Right lobe of liver (tissue), 4 donors: ENCODE data around the gene NCLN.

Experiments used
- POLR2A ChIP-seq: fragments of 450-650 bp; IDR thresholded peaks from one replicate; pipeline ENCODE4 v1.6.1; 2017; ENCODE audit warnings: antibody characterized with exemption, mild to moderate bottlenecking
- TF ChIP-seq, protein P1 (sequence below), 4 donors: fragments of 200-600 bp in 3 of 4; fragments of 450-650 bp in 1 of 4; IDR thresholded peaks; one replicate each; pipeline versions ENCODE4 v1.5.1 to v1.8.0; 2016 to 2022; ENCODE audit warnings: antibody characterized with exemption in 4 of 4, mild to moderate bottlenecking in 2 of 4
- donor health status: DM: no; HTN: no; CAD: no.
- donor health status: DM: no; HTN: no; CAD: no.
- donor health status: DM: no; HTN: yes; CAD: no.

DNA sequence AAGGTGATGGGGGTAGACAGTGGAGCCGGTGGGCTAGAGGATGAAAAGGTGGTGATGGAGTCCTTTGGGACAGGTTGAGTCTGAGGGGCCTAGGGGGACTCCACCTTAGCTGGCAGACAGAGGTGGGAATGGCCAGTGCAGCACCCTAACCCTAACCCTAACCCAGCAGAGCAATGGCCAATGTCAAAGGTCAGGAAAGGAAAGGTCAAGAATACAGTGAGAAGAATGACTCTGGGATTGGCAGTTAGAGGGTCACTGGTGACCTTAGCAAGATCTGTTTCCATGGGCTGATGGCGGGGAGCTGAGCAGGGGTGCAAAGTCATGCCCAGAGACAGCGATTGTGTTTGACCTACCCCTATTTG lies 33.3 kb upstream of the NCLN start:
- TF ChIP-seq, protein P1, sequence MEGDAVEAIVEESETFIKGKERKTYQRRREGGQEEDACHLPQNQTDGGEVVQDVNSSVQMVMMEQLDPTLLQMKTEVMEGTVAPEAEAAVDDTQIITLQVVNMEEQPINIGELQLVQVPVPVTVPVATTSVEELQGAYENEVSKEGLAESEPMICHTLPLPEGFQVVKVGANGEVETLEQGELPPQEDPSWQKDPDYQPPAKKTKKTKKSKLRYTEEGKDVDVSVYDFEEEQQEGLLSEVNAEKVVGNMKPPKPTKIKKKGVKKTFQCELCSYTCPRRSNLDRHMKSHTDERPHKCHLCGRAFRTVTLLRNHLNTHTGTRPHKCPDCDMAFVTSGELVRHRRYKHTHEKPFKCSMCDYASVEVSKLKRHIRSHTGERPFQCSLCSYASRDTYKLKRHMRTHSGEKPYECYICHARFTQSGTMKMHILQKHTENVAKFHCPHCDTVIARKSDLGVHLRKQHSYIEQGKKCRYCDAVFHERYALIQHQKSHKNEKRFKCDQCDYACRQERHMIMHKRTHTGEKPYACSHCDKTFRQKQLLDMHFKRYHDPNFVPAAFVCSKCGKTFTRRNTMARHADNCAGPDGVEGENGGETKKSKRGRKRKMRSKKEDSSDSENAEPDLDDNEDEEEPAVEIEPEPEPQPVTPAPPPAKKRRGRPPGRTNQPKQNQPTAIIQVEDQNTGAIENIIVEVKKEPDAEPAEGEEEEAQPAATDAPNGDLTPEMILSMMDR (IDR thresholded peaks at IDR 0.05) = no peak
- no peak for TF ChIP-seq POLR2A
